Activated CD4-positive, alpha-beta T cell treated with anti-CD3 and anti-CD28 coated beads, Interleukin-2, amount 50 U/mL, for 48 hours (primary cell): ENCODE data around the gene SP100.
"Not testable (repeated sequence)": the region's sequence is repeated elsewhere in the genome, so short reads cannot be mapped to it uniquely, and the experiment has no call there.

Source experiments
- DNase-seq, 2 experiments: peaks; one replicate each; pipeline ENCODE4 v3.0.0-alpha.2; 2020

Gene SP100

GRCh38 chr2:230422149-230422548 lies 6.1 kb downstream of the SP100 start:
- no peak for DNase-seq

- DNase-seq: no peak
These were observed 8.0 kb downstream of the SP100 start for GRCh38 chr2:230423851-230424458.

- no peak for DNase-seq
These were observed 9.4 kb downstream of the SP100 start for GRCh38 chr2:230425377-230425776.

- no peak for DNase-seq
These were observed 13.5 kb downstream of the SP100 start for GRCh38 chr2:230429513-230429912.

- no peak for DNase-seq
These were observed 15.2 kb downstream of the SP100 start for GRCh38 chr2:230430957-230431910.

- DNase-seq: no peak
These were observed 18.8 kb downstream of the SP100 start for GRCh38 chr2:230434677-230435324.

- DNase-seq: no peak
These were observed 19.4 kb downstream of the SP100 start for GRCh38 chr2:230435431-230435830.

- DNase-seq: not testable (repeated sequence)
These were observed 23.1 kb downstream of the SP100 start for GRCh38 chr2:230439121-230439520.

- DNase-seq: no peak
These were observed 23.6 kb downstream of the SP100 start for GRCh38 chr2:230439590-230439989.

- DNase-seq: peak; percentile 24 to 53
These were observed 25.4 kb downstream of the SP100 start for GRCh38 chr2:230441227-230441897.

GRCh38 chr2:230443541-230443940 lies 27.5 kb downstream of the SP100 start:
- DNase-seq: no peak

GRCh38 chr2:230444832-230445231 lies 28.8 kb downstream of the SP100 start:
- DNase-seq: no peak

- no peak for DNase-seq
These were observed 31.0 kb downstream of the SP100 start for GRCh38 chr2:230447036-230447435.

- DNase-seq: peak; percentile 26 to 38
These were observed 31.8 kb downstream of the SP100 start for GRCh38 chr2:230447455-230448451.

GRCh38 chr2:230449901-230450467 lies 34.0 kb downstream of the SP100 start:
- no peak for DNase-seq

GRCh38 chr2:230453006-230453405 lies 37.0 kb downstream of the SP100 start:
- no peak for DNase-seq

- no peak for DNase-seq
These were observed 39.1 kb downstream of the SP100 start for GRCh38 chr2:230455005-230455684.

GRCh38 chr2:230457073-230457768 lies 41.2 kb downstream of the SP100 start:
- DNase-seq: no peak

- DNase-seq: no peak
These were observed 41.8 kb downstream of the SP100 start for GRCh38 chr2:230457793-230458192.

- no peak for DNase-seq
These were observed 43.2 kb downstream of the SP100 start for GRCh38 chr2:230459216-230459615.
